GM21423 (cell line): ENCODE measurements around the gene WNT5A.

Source experiments
- ATAC-seq: cut with Tn5 transposase; IDR thresholded peaks from one replicate; pipeline ENCODE4 v1.9.1; 2021; ENCODE audit warnings: mild to moderate bottlenecking, moderate library complexity; ENCODE audit not compliant: unreplicated experiment

Gene WNT5A

DNA sequence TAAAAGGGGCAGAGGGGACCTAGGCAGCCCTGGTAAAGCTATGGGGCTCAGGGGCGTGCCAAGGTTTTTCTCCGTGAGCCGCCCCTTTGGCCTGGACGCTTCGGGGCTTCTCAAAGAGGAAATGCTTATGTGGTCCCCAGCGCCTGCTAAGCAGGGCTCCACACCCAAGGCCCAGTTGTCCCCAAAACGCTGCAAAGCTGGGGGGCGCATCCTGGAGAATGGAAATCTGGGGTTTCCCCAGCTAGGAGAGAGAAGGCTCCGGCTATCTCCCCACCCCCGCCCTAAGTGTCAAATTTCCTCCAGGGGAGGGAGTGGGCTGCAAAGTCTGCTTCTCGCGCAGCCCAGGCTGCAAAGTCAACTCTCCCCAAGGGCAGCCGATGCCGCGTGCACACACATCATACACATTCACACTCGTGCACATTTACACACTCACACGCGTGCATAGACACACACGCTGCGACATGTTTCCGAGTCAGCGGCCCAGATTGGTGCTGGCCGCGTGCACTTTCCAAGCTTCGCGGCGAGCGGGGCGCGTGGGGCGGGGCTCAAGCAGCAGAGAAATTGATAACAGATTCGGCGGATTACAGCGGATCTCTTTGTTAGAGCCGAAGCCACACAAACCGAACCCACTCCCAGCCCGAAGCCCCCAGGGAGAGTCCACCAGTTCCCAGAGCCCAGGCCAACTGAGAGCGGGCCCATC lies 4.5 kb downstream of the WNT5A start:
- ATAC-seq = no peak

DNA sequence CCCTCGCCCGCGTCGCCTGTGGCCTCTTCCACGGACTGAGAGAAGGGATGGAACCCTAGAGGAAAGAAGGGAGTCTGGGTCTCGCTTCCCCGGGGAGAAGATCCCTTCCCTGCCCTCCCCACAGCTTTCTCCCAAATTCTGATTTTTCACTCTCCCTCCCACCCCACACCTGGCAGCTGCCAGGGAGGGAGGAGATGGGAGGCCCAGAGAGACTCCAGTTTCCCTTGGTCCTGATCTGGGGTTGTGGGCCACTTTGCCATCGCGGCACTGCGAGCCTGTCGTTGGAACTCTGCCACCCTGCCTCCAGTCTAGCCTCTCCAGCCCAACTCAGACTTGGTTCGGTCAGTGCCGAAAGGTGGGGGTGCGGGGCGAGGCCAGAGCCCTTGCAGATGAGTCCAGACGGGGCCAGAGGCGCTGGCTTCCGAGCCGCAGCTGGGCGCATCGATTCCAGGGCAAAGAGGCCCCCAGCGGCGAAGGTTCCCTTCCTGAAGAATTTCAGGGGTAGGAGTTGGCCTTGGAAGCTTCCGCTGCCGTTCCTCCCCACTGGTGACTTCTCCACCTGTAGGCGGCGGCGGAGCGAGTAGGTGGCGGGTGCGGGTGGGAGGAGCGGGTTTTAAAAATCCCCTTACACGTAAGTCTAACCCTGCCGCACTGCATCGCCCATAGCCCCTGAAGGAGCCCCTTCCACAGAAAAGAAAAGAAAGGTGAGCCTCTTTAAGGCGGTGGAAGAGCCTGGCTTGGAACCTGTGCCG lies 5.2 kb downstream of the WNT5A start:
- no peak for ATAC-seq

DNA sequence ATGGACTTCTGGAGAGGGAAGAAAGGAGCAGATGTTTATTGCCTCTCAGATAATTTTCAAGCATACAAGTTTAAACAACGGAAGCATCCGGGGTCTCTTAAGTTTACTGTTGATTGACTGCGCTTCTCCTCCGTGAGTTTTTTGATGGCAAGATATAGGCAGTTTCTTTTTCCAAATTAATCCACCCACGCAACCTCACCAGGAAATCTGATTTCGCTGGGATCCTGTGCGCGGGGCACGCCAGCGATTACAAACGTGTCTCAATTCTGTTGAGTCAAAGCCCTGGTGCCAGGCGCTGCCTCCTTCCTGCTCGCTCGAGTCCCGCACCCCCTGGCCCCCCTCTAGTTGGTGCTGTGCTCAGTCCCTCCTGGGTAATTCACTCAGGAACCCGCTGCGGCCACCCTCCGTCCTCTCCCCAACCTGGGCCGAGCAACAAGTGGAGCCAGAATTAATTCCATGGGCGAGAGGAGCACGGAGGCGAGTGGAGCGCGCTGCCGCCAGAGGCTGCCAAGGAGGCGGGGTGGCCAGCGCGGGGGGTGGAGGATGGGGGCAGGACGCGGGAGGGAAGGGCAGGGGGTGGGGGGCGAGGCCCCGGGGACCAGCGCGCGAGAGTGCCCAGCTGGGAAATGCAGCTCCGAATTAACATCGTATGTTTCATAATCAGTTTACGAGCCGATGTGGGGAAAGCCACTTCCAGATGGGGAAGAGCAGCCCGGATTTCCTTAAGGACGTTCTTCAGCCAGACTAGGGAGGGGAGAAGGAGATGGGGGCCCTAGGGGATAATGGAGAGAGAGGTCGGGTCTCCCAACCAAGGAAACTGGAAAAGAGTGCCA lies 6.0 kb downstream of the WNT5A start:
- no peak for ATAC-seq

DNA sequence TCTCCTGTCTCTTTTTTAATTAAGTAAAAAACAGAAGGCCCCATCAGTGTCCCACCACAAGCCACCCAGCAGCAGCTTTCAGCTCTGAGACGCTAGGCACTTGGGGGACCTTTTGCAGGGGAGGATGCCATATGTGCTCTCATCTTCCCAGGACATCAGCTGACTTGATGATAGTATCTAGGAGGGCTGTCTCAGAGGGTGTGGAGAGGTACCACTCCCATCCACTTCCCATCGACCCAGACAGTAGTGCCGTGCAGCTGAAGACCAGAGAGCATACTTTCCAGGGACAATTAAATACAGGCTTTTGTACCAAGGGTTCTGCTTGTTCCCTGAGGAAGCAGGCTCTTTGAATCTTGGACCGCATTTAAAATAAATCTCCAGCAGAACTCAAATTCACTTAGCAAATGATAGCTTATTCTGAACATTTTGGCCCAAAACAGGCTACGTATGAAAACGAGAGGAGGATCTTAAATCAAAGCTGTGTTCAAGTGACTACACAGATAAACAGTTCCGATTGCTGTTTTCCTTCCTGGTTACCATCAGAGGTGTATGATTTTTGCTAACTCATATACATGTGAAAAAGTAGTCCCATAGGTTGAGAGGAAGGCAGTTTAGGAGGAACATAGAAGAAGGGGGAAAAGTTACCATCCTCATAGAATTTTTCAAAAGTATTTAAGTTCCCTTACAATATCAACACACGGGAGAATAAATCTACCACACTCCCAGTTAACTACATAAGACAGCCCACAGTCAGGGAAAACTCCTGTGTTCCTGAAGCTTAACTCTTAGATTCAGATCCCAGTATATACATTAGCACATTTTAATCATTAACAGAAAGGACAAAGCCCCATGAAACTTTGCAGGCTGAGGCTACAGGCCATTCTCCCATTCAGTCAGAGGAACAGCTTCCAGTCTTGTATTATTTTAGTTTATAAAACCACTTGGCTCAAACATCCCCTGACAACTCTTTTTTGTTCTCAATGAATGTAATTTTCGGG lies 9.5 kb downstream of the WNT5A start:
- ATAC-seq = no peak

DNA sequence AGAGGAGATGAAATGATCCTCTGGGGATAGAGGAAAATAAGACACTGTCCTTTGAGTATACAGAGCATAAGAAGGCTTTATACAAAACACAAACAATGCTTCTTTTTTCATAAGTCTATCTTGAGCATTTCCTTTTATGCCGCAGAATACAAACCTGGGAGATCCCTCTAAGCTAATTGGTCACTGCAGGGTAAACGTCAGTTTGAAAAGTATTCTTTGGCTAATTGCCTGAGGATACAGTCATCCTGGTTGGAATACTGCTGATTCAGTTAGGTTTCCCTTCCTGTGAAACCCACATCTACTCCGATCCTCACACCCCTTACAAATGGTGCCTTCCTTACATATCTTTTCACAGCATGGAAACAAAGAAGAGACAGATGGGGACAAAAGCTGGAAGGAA lies 10.6 kb downstream of the WNT5A start:
- no peak for ATAC-seq

DNA sequence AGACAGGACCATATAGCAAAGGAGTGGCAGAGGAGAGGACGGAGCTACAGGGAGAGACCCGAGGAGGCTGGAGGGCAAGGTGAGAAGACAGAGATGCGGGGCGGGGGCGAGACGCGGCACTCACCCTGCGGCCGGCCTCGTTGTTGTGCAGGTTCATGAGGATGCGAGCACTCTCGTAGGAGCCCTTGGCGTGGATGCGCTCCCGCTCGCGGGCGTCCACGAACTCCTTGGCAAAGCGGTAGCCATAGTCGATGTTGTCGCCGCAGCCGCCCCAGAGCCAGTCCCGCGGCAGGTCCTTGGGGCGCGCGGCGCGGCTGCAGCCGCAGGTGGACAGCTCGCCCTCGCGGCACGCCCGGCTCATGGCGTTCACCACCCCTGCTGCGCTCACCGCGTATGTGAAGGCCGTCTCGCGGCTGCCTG lies 12.9 kb downstream of the WNT5A start:
- no peak for ATAC-seq

DNA sequence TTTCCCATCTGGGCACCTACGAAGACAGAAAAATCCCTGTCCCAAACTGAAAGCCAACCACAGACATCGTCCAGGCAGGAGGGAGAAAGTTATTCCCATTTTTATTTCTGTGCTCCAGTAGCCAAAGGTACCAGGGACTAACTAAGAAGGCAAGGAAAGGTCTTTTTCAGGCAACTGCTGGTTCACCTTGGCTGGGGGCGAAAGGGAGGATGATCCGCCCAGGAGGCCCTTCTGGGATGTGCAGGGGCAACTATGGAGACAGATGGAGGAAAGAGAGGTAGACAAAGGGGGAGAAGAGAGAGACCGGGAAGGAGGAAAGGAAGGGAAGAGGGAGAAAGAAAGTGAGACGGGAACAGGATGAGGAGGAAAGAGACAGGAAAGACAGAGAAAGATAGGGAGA lies 13.3 kb downstream of the WNT5A start:
- no peak for ATAC-seq

DNA sequence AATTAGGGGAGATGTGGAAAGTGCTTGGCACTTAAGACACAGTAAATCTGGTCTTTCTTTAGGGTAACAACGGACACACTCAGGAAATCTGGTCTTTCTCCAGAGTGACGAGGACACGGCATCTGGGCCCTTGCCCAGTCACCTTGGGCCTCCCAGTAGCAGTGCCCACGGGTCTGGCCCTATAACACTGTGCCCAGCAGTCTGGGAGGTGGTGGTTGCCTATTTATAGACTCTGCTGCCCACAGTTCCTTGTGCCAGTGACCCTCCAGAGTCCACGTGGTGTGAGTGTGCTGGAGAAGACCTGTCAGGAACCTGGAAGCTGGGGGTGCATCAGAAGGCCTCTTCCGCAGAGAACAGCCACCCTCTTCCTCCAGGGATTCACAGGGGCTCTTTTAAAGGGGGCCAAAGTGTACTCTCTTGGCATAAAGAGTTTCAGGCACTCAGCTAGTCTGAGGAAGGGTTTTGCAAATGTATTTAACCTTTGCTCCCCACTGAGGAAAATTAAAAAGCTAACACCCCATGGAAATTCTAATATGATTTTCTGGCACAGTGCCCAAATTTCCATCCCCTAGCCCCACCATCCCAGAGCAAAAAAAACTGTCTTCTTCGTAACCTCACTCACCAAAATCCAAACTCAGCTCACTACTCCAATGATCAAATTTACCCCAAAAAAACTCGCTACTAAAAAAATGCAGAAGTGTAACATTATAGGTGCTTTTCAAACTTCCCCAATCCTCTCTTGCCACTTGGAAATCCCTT lies 15.4 kb downstream of the WNT5A start:
- no peak for ATAC-seq

DNA sequence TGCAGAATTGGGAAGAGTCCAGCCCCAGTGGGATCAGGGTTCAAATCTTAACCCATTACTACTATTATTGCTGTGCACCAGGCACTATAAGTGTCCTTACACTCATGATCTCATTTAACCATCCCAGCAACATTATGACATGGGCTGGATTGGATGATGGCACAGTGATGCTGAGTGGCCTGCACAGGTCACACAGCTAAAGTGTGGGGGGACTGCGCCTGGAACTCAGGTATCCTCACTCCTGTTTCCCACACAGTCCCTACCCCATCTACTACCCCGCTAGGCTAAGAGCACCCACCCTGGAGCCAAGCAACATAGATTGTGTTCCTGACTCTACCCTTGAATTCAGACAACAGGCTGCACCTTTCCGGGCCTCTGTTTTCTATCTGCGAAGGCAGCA lies 16.0 kb downstream of the WNT5A start:
- no peak for ATAC-seq

DNA sequence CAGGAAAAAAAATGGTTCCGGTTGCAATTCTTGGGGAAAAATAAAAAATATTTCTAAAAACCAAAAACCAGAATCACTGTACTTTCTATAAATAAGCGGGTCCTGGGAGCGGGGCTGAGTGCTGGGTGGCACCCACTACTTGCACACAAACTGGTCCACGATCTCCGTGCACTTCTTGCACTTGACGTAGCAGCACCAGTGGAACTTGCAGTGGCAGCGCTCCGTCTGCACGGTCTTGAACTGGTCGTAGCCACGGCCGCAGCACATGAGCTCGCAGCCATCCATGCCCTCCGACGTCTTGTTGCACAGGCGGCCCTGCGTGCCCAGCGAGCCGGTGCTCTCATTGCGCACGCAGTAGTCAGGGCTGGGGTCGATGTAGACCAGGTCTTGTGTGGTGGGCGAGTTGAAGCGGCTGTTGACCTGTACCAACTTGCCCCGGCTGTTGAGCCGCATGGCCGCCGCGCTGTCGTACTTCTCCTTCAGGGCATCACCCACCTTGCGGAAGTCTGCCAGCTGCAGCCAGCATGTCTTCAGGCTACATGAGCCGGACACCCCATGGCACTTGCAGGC lies 17.1 kb downstream of the WNT5A start:
- ATAC-seq = no peak

DNA sequence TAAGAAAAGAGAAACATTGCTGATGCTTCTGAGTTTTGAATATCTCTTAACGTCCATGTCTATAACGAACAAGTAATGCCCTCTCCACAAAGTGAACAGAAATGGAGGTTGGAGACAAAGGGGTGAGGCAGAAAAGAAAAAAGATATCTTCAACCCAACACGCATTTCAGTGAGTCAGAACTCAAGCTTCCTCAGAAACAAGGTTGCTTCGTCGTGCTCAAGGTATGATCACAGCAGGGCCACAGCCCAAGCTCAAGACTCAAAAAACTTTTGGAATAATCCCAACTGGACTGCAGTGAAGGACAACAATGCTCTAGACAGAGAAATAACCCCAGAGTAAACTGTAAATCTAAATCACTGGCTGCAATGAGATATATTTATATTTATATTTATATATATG lies 18.9 kb downstream of the WNT5A start:
- ATAC-seq = no peak

DNA sequence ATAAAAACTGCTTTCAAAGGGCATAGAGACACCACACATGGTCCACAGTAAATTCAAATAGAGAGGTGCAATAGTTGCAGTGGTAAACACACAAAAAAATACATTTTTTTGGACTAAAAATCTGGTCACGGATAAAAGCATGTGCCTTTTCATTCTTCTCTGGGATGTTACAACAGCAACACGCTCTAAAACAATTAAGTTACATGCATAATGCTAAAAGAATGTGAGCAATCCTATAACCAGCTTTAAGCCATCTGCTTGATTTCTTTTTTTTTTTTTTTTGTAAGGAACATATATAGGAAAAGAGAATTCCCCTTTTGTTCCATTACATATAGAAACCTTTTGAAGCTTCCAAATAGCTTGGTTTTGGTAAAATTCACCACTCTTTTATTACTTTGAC lies 20.0 kb downstream of the WNT5A start:
- no peak for ATAC-seq

DNA sequence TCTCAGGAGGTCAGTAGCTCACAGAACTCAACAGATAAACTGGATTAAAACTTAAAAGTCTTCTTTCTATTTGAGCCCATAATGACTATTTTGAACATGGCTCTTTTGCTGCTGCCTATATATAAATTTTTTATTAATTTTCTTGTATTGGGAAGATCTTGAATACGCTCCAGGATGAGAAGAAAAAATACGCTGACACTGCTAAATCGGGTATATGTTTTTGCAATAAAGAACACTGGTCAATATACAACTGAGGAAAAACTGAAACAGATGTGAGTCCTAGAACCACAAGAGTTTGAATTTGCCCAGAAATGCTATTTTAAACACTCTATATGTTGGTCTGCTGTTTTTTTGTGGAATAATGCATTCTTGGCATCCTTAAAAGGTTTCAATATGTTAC lies 20.6 kb downstream of the WNT5A start:
- no peak for ATAC-seq

DNA sequence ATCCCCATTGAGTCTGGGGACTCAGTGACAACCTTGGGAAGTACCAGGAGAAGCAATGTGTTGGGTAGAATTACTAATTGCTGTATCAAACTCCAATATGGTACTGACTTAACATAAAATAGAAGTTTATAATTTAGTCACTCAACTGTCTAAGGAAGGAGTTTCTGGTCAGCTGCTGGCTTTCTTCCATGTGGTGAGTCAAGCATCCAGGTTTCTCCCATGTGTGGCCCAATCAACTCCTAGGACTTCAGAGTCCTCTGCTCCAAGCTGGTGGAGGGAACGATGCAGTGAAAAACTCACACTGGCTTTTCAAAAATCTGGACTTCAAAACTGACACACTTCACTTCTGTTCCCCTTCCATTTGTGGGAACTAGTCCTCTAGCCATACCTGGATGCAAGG lies 25.2 kb downstream of the WNT5A start:
- no peak for ATAC-seq

DNA sequence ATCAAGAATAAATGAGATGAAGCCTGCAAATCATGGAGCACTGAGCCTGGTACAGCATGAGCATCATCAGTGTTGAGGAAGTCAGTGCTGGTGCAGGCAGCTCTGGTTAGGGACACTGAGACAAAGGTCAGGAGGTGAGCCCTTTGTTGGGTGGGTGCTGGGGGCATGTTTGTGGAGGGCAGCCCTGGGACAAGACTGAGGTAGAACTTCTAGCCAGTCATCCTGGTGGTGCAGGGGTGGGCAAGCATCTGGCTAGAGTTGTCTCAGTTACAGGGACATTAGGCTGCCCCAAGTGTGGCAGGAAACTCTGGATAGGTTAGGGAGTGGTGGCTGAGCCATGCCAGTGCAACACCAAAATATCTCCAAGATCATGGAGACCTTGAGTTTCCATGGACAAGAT lies 27.3 kb downstream of the WNT5A start:
- no peak for ATAC-seq

DNA sequence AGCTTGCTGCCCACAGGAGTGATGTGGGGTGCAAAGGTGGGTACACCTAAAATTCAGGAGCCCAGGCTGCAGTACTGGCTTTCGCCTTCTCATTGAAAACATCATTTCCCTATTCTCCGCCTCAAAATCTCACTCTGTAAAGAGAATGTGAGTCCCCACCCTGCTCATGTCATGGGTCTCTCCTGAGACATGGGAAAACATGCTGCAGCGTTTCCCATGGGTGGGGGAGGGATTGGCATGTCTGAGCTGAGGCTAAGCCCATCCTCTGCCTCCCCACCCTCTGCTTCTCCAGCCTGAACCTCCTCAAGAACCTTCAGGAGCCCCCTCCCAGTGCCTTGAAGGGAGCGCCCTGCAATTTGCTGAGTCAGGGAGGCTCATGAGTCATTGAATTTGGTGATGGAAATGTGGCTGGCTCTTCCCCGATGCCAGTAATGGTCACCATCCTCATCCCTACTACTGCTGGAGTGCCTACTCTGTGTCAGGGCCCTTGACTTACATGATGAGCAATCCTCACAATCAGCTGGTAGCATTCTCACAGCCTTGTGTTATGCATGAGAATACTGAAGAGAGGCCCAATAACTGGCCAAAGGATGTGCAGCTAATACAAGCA lies 28.8 kb downstream of the WNT5A start:
- ATAC-seq = no peak

DNA sequence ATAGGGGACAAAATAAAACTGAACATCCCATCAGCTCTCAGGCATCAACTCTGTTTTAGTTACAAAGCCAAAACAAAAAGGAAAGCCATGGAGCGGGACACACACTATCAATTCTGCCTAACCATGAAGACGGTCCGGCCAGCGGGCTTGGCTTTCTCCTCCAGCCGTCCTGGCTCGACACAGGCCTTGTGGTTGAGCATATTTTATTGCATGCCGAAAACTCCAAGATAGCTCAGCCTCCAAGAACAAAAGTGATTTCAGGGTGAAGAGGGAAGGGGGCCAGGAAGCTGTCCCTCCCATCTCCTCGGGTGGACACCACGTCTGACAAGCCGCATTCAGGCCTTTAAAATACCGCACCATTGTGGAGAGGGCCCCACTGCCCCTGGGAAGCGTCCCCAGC lies 31.2 kb downstream of the WNT5A start:
- ATAC-seq = no peak

DNA sequence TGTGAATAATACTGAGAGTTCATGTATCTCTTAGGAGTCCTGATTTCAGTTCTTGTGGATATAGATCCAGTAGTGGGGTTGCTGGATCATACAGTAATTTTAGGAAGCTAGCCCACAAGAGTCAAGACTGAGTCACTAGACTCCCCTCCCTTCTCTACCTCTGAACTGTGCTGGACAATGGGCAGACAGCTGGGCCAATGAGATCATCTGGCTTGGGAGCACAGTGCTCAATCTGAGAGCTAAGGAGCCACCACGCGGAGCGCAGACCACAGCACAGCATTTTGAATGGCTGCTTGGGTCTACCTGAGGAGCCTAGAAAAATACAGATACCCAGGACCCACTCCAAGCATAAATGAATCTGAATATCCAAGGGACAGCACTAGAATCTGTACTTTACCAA lies 32.5 kb downstream of the WNT5A start:
- no peak for ATAC-seq

DNA sequence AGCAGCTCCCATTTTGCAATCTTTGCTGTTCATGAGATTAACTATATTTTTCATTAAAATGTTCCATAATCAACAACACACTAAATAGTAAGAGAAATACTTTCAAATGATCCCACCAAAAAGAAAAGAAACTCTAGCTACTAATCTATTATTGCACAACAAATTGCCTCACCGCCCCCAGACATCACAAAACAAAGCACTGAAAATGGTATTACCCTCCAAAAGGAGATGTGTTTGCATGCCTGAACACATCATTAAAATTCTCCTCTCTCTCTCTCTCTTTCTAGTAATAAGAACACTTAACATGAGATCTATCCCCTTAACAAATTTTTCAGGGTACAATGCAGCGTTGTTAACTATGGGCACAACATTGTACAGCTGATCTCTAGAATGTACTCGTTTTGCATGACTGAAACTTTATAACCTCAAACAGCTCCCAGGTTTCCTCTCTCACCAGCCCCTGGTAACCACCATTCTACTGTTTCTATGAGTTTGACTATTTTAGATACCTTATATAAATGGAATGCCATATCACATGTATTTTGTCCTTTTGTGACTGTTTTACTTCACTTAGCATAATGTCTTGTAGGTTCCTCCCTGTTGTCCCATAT lies 33.1 kb downstream of the WNT5A start:
- no peak for ATAC-seq
